Neural progenitor cell (in vitro differentiated cells): ENCODE results near the gene PSORS1C2.

ENCODE experiments used
- EZH2 ChIP-seq: fragments of 200-600 bp; sonication (generic); IDR thresholded peaks from 2 replicates; pipeline ENCODE4 v1.6.1; 2017; ENCODE audit warnings: antibody characterized with exemption, mild to moderate bottlenecking, moderate library complexity
- TF ChIP-seq, protein P1 (sequence below): fragments of 200-600 bp; sonication (generic); IDR thresholded peaks from 2 replicates; pipeline ENCODE4 v1.5.1; 2017; ENCODE audit warnings: antibody characterized with exemption, mild to moderate bottlenecking

DNA sequence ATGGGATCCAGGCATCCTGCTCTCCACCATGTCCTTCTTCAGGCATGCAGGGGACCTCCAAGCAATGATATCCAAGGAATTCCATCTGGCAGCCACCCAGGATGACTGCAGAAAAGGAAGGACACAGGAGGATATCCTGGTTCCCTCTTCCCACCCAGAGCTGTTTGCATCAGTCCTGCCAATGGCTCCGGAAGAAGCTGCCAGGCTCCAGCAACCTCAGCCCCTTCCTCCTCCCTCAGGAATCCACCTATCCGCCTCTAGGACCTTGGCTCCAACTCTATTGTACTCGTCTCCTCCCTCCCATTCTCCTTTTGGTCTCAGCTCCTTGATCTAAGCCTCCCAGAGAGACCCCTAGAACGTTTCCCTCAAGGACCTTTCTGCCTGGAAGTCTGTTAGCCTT lies 733 bp upstream of the PSORS1C2 start:
- TF ChIP-seq, protein P1, sequence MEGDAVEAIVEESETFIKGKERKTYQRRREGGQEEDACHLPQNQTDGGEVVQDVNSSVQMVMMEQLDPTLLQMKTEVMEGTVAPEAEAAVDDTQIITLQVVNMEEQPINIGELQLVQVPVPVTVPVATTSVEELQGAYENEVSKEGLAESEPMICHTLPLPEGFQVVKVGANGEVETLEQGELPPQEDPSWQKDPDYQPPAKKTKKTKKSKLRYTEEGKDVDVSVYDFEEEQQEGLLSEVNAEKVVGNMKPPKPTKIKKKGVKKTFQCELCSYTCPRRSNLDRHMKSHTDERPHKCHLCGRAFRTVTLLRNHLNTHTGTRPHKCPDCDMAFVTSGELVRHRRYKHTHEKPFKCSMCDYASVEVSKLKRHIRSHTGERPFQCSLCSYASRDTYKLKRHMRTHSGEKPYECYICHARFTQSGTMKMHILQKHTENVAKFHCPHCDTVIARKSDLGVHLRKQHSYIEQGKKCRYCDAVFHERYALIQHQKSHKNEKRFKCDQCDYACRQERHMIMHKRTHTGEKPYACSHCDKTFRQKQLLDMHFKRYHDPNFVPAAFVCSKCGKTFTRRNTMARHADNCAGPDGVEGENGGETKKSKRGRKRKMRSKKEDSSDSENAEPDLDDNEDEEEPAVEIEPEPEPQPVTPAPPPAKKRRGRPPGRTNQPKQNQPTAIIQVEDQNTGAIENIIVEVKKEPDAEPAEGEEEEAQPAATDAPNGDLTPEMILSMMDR, result no peak
- TF ChIP-seq EZH2, result no peak
